ENCODE data around the gene OSTF1. TPM values are rescaled to one million over a fixed set of nuclear protein-coding genes. Genes with fewer than 3 reads are reported as not detected.
A peak's percentile ranks its signal among the peaks of the same experiment; 100 is the strongest.

OSTF1 gene
- total RNA-seq, 2 donors from 2014 or later: 144 to 184 TPM

GRCh38 chr9:75092766-75093165, 4.5 kb downstream of the OSTF1 start:
- Mint-ChIP-seq H3K4me1 (ENCODE audit: low read depth in 2 of 2) (peaks cover 67 to 79% of the 10 kb centered on the region in 2 donors), H3K36me3 (peaks cover 24% of the 10 kb centered on the region), H3K27ac (peak overlapping the region; percentile 91 to 97), H3K9me3 (no peaks in the 10 kb centered on the region), H3K4me3 (peak overlapping the region; percentile 98), H3K27me3 (no peaks in the 10 kb centered on the region)
- DNase-seq (ENCODE audit: low spot score) (no peak), ATAC-seq (no peak)

GRCh38 chr9:75096796-75097195, 8.5 kb downstream of the OSTF1 start:
- peaks cover 65 to 66% of the 10 kb centered on the region in 2 donors for H3K4me1 Mint-ChIP-seq (ENCODE audit: low read depth in 2 of 2)
- H3K9me3 Mint-ChIP-seq: no peaks in the 10 kb centered on the region
- H3K27ac Mint-ChIP-seq: peak overlapping the region; percentile 78 to 89
- DNase-seq (ENCODE audit: low spot score) (no peak), ATAC-seq (no peak)
- H3K27me3 Mint-ChIP-seq: no peaks in the 10 kb centered on the region
- peak overlapping the region; percentile 25 for H3K4me3 Mint-ChIP-seq
- H3K36me3 Mint-ChIP-seq: peaks cover 14% of the 10 kb centered on the region

- Mint-ChIP-seq H3K9me3 (no peaks in the 10 kb centered on the region), H3K4me3 (no peak overlapping the region), H3K27ac (peak overlapping the region; percentile 87 to 91), H3K27me3 (no peaks in the 10 kb centered on the region), H3K4me1 (ENCODE audit: low read depth in 2 of 2) (peaks cover 66% of the 10 kb centered on the region in 2 donors), H3K36me3 (peaks cover 16% of the 10 kb centered on the region)
- no peak for ATAC-seq
- no peak for DNase-seq (ENCODE audit: low spot score)
These were observed 12.8 kb downstream of the OSTF1 start for GRCh38 chr9:75101004-75101588.

- H3K27me3 Mint-ChIP-seq: no peaks in the 10 kb centered on the region
- ATAC-seq: peak in 1 of 2 donors; percentile 49
These were observed 14.0 kb downstream of the OSTF1 start for GRCh38 chr9:75102177-75102790.

GRCh38 chr9:75104607-75105006, 16.3 kb downstream of the OSTF1 start:
- H3K9me3 Mint-ChIP-seq: no peaks in the 10 kb centered on the region
- ATAC-seq (no peak), DNase-seq (ENCODE audit: low spot score) (no peak)
- peaks cover 58 to 60% of the 10 kb centered on the region in 2 donors for H3K4me1 Mint-ChIP-seq (ENCODE audit: low read depth in 2 of 2)
- H3K27ac Mint-ChIP-seq: peak overlapping the region; percentile 68 to 89
- H3K27me3 Mint-ChIP-seq: no peaks in the 10 kb centered on the region
- peak overlapping the region; percentile 70 for H3K4me3 Mint-ChIP-seq
- H3K36me3 Mint-ChIP-seq: peaks cover 6% of the 10 kb centered on the region

More at GRCh38 chr9:75102177-75102790, 14.0 kb downstream of the OSTF1 start:
- peaks cover 60 to 61% of the 10 kb centered on the region in 2 donors for H3K4me1 Mint-ChIP-seq (ENCODE audit: low read depth in 2 of 2)
- H3K4me3 Mint-ChIP-seq: peak overlapping the region; percentile 61
- H3K27ac Mint-ChIP-seq: peak overlapping the region; percentile 87 to 91
- H3K36me3 Mint-ChIP-seq: peaks cover 13% of the 10 kb centered on the region
- H3K9me3 Mint-ChIP-seq: no peaks in the 10 kb centered on the region
- DNase-seq (ENCODE audit: low spot score): no peak

- Mint-ChIP-seq H3K9me3 (no peaks in the 10 kb centered on the region), H3K36me3 (peaks cover 6% of the 10 kb centered on the region), H3K27me3 (no peaks in the 10 kb centered on the region), H3K27ac (peak overlapping the region; percentile 68 to 89), H3K4me3 (peak overlapping the region; percentile 70), H3K4me1 (ENCODE audit: low read depth in 2 of 2) (peaks cover 56 to 62% of the 10 kb centered on the region in 2 donors)
- DNase-seq (ENCODE audit: low spot score) (no peak), ATAC-seq (peak in 1 of 2 donors; percentile 50)
These were observed 16.8 kb downstream of the OSTF1 start for GRCh38 chr9:75105019-75105540.

- DNase-seq (ENCODE audit: low spot score): no peak
- no peaks in the 10 kb centered on the region for H3K27me3 Mint-ChIP-seq
- peak overlapping the region; percentile 68 to 89 for H3K27ac Mint-ChIP-seq
- peak overlapping the region; percentile 70 for H3K4me3 Mint-ChIP-seq
- H3K36me3 Mint-ChIP-seq: peaks cover 6% of the 10 kb centered on the region
- H3K4me1 Mint-ChIP-seq (ENCODE audit: low read depth in 2 of 2): peaks cover 57 to 68% of the 10 kb centered on the region in 2 donors
- no peaks in the 10 kb centered on the region for H3K9me3 Mint-ChIP-seq
- no peak for ATAC-seq
These were observed 17.5 kb downstream of the OSTF1 start for GRCh38 chr9:75105841-75106240.

- no peaks in the 10 kb centered on the region for H3K9me3 Mint-ChIP-seq
- no peaks in the 10 kb centered on the region for H3K27me3 Mint-ChIP-seq
- no peak for DNase-seq (ENCODE audit: low spot score)
- peaks cover 6% of the 10 kb centered on the region for H3K36me3 Mint-ChIP-seq
- no peak overlapping the region for H3K4me3 Mint-ChIP-seq
- no peak for ATAC-seq
- H3K27ac Mint-ChIP-seq: peak overlapping the region; percentile 57 to 89
- peaks cover 54 to 62% of the 10 kb centered on the region in 2 donors for H3K4me1 Mint-ChIP-seq (ENCODE audit: low read depth in 2 of 2)
These were observed 18.5 kb downstream of the OSTF1 start for GRCh38 chr9:75106857-75107256.

GRCh38 chr9:75108571-75108970, 20.3 kb downstream of the OSTF1 start:
- peak overlapping the region; percentile 52 for H3K4me3 Mint-ChIP-seq
- H3K9me3 Mint-ChIP-seq: no peaks in the 10 kb centered on the region
- no peaks in the 10 kb centered on the region for H3K36me3 Mint-ChIP-seq
- DNase-seq (ENCODE audit: low spot score): no peak
- no peaks in the 10 kb centered on the region for H3K27me3 Mint-ChIP-seq
- peak; percentile 58 to 67 for ATAC-seq
- peak overlapping the region; percentile 53 to 86 for H3K27ac Mint-ChIP-seq
- peaks cover 55 to 65% of the 10 kb centered on the region in 2 donors for H3K4me1 Mint-ChIP-seq (ENCODE audit: low read depth in 2 of 2)

- Mint-ChIP-seq H3K27ac (peak overlapping the region; percentile 53 to 86), H3K4me3 (no peak overlapping the region), H3K4me1 (ENCODE audit: low read depth in 2 of 2) (peaks cover 61 to 66% of the 10 kb centered on the region in 2 donors), H3K9me3 (no peaks in the 10 kb centered on the region), H3K36me3 (no peaks in the 10 kb centered on the region), H3K27me3 (no peaks in the 10 kb centered on the region)
- ATAC-seq: no peak
- no peak for DNase-seq (ENCODE audit: low spot score)
These were observed 21.0 kb downstream of the OSTF1 start for GRCh38 chr9:75109210-75109839.

- no peaks in the 10 kb centered on the region for H3K27me3 Mint-ChIP-seq
- no peaks in the 10 kb centered on the region for H3K36me3 Mint-ChIP-seq
- H3K4me1 Mint-ChIP-seq (ENCODE audit: low read depth in 2 of 2): peaks cover 44 to 55% of the 10 kb centered on the region in 2 donors
- ATAC-seq (peak in 1 of 2 donors; percentile 50), DNase-seq (ENCODE audit: low spot score) (no peak)
- H3K9me3 Mint-ChIP-seq: no peaks in the 10 kb centered on the region
- H3K27ac Mint-ChIP-seq: peak overlapping the region; percentile 57 to 83
- H3K4me3 Mint-ChIP-seq: no peak overlapping the region
These were observed 22.8 kb downstream of the OSTF1 start for GRCh38 chr9:75111019-75111622.

GRCh38 chr9:75112789-75113188, 24.5 kb downstream of the OSTF1 start:
- no peak for DNase-seq (ENCODE audit: low spot score)
- peaks cover 4% of the 10 kb centered on the region for H3K36me3 Mint-ChIP-seq
- no peak for ATAC-seq
- H3K4me1 Mint-ChIP-seq (ENCODE audit: low read depth in 2 of 2): peaks cover 46 to 60% of the 10 kb centered on the region in 2 donors
- no peaks in the 10 kb centered on the region for H3K9me3 Mint-ChIP-seq
- peak overlapping the region; percentile 36 to 83 for H3K27ac Mint-ChIP-seq
- no peak overlapping the region for H3K4me3 Mint-ChIP-seq
- H3K27me3 Mint-ChIP-seq: no peaks in the 10 kb centered on the region

- Mint-ChIP-seq H3K4me3 (no peak overlapping the region), H3K27me3 (no peaks in the 10 kb centered on the region), H3K36me3 (peaks cover 24% of the 10 kb centered on the region), H3K27ac (no peak overlapping the region), H3K4me1 (ENCODE audit: low read depth in 2 of 2) (peaks cover 59 to 72% of the 10 kb centered on the region in 2 donors), H3K9me3 (peaks cover 7% of the 10 kb centered on the region)
- no peak for ATAC-seq
- DNase-seq (ENCODE audit: low spot score): no peak
These were observed 28.0 kb downstream of the OSTF1 start for GRCh38 chr9:75116306-75116705.

Measured in natural killer cell treated with Interleukin-12 subunit alpha and Interleukin-12 subunit beta and Interleukin-15 and Interleukin-18, amount 100 ng/mL, for 72 hours (primary cell).